Coronary artery (tissue), 2 donors: ENCODE data around the gene C22orf42.

Experiments used
- DNase-seq: peaks from one replicate; pipeline ENCODE4 v3.0.0-alpha.2; 2017; ENCODE audit warnings: low spot score
- H3K27ac ChIP-seq, 2 donors: fragments of 200-600 bp; sonication (generic); one replicate each; pipeline ENCODE4 v1.5.1; 2016 to 2019
- H3K4me3 ChIP-seq: fragments of 200-600 bp; sonication (generic); 2 replicates; pipeline ENCODE4 v1.5.1; 2016; ENCODE audit warnings: mild to moderate bottlenecking, moderate library complexity
- TF ChIP-seq, protein P1 (sequence below): fragments of 200-600 bp; sonication (generic); IDR thresholded peaks from one replicate; pipeline ENCODE4 v1.5.1; 2019; ENCODE audit warnings: antibody characterized with exemption

The C22orf42 gene

GRCh38 chr22:32106930-32107329, 52.2 kb downstream of the C22orf42 start:
- H3K4me3 ChIP-seq: no peak overlapping the region
- H3K27ac ChIP-seq: no peak overlapping the region
- DNase-seq: no peak
- TF ChIP-seq, protein P1, sequence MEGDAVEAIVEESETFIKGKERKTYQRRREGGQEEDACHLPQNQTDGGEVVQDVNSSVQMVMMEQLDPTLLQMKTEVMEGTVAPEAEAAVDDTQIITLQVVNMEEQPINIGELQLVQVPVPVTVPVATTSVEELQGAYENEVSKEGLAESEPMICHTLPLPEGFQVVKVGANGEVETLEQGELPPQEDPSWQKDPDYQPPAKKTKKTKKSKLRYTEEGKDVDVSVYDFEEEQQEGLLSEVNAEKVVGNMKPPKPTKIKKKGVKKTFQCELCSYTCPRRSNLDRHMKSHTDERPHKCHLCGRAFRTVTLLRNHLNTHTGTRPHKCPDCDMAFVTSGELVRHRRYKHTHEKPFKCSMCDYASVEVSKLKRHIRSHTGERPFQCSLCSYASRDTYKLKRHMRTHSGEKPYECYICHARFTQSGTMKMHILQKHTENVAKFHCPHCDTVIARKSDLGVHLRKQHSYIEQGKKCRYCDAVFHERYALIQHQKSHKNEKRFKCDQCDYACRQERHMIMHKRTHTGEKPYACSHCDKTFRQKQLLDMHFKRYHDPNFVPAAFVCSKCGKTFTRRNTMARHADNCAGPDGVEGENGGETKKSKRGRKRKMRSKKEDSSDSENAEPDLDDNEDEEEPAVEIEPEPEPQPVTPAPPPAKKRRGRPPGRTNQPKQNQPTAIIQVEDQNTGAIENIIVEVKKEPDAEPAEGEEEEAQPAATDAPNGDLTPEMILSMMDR: no peak

DNA sequence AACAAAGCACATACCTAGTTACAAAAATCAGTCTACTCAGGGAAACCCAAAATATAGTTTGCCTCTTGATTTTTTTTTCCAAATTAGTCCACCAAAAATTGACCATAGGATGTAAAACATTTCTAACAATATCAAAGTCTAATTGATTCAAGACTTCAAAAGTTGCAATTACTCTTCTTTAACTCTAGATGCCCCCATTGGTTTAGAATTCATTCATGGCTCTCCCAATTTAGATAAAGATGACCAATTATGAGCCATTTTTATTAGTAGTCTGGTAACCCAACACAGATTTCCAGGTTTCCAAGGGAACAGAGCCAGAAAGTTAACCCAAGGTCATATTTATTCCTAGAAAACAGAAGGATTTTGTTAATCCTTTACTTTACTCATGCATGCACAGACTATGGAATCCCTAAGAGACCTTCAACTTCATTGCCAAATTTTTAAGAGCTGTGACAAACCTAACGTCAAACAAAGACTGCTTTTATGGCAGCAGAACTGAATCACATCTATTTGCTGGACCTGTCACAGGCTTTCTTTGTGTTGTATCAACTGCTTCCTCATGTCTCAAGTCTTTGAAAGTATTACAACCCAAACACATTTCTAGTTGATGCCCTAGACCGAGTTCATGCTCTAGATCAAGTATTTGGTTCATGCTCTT, 55.3 kb downstream of the C22orf42 start:
- TF ChIP-seq, protein P1: no peak
- no peak for DNase-seq
- Histone ChIP-seq H3K27ac (no peak overlapping the region), H3K4me3 (no peak overlapping the region)

DNA sequence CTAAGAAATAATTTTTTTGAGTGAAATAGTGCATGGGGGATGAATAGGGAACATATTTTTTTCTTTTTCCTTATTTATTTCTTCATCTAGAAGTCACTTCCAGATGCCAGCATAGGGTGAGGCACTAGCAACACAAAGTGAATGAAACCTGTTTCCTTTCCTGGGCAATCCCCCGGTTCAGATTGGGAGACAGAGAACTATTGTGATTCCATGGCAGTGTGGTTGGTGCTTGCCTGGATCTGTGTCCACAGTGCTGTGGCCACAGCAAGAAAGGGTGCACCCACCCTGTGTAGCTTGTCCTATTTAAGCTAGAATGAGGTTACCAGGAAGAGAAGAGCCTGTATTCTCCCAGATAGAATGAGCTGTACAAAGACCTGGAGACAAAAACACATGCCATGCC, 58.4 kb downstream of the C22orf42 start:
- TF ChIP-seq, protein P1: no peak
- no peak for DNase-seq
- Histone ChIP-seq H3K27ac (no peak overlapping the region), H3K4me3 (no peak overlapping the region)
